ENCODE results near the gene DUS1L. TPM values are rescaled to one million over a fixed set of nuclear protein-coding genes. Genes with fewer than 3 reads are reported as not detected.

The DUS1L gene
- total RNA-seq, 1 donor from 2014 or later = 24.5 TPM

DNA sequence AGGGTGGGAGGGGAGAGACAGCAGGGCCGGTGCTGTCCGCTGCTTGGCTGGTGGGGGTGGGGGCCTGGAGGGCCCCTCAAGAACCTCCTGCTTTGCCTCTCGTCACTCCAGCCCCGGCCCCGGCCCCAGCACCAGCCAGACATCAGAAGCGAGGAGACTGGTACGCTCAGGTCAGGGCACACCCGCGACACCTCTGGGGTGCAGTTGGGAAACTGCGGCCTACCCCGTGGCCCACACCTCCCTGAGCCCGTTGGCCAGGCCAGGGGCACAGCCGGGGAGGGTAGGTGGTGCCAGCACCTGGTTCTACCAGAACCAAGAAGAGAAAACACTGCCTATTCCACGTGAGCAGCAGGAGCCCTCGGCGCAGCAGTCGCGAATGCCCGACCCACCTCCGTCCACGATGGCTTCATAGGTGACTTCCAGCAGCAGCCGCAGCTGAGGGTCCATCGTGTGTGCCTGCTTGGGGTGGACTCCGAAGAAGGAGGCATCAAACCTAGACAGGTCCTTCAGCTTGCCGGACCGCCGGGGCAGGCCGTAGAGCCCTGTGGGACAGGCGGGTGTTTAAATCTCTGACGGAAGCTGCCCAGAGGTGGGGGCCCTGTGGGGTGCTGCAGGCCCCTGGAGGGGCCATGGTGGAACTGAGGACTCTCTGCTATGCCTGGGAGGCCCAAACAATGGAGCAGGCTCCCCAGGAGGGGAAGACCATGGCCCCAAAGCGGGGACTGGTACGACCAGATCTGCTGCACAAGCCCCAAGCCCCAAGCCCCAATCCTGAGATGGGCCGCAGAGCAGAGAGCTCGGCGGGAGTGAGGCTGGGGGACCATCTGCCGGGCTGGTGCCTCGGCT, 29.6 kb upstream of the DUS1L start:
- Histone ChIP-seq H3K27me3 (ENCODE audit: control insufficient read depth in 3 of 3, insufficient read depth in 3 of 3, low read length in 3 of 3) (no peaks in the 10 kb centered on the region), H3K36me3 (ENCODE audit: control insufficient read depth in 3 of 3, insufficient read depth in 3 of 3, low read length in 3 of 3) (peaks cover 22 to 33% (median 33%) of the 10 kb centered on the region in 3 donors)

DNA sequence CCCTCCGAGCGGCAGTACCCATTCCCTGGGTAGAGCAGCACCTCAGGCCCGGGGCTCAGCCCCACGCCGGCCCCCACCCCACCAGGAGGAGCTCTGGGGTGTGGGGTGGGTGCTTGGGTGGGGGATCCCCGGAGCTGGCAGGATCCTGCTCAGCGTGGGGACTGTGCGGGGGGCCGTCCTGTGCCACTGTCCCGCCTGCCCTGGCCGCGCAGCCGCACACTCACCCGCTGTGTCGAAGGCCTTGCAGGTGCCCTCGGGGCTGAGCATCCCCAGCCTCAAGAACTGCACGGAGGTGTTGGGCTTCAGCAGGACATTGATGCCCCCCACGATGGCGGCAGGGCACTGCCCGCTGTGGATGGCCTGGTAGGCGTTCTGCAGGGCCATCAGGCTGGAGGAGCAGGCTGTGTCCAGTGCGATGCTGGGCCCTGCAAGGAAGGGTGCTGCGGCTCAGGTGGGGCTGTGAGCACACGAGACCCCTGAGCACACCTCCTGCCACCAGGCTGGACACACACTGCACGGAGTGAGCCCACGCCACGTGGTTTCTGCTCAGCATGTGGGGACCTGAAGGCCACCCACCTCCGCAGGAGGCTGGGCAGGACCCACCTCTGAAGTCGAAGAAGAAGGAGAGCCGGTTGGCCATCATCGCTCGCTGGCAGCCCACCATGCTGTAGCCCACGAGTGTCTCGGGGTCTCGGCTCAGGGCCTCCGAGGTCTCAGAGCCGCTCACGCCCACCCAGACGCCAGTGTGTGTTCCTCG, 27.6 kb upstream of the DUS1L start:
- Histone ChIP-seq H3K9me3 (ENCODE audit: control insufficient read depth in 3 of 3, low read length in 3 of 3) (no peaks in the 10 kb centered on the region), H3K27ac (ENCODE audit: low read depth, low read length) (no peak overlapping the region), H3K4me1 (ENCODE audit: control insufficient read depth in 3 of 3, insufficient read depth in 3 of 3, low read length in 3 of 3) (peaks cover 8 to 14% (median 13%) of the 10 kb centered on the region in 3 donors), H3K27me3 (ENCODE audit: control insufficient read depth in 3 of 3, insufficient read depth in 3 of 3, low read length in 3 of 3) (no peaks in the 10 kb centered on the region), H3K4me3 (ENCODE audit: low read length in 3 of 3) (no peak overlapping the region), H3K36me3 (ENCODE audit: control insufficient read depth in 3 of 3, insufficient read depth in 3 of 3, low read length in 3 of 3) (peaks cover 35 to 47% (median 47%) of the 10 kb centered on the region in 3 donors), H3K9ac (ENCODE audit: low read depth in 1 of 3, low read length in 3 of 3) (no peak overlapping the region)

More for the DNA sequence above, 29.6 kb upstream of the DUS1L start:
- Histone ChIP-seq H3K4me3 (ENCODE audit: low read length in 3 of 3) (no peak overlapping the region), H3K27ac (ENCODE audit: low read depth, low read length) (no peak overlapping the region), H3K9me3 (ENCODE audit: control insufficient read depth in 3 of 3, low read length in 3 of 3) (no peaks in the 10 kb centered on the region), H3K9ac (ENCODE audit: low read depth in 1 of 3, low read length in 3 of 3) (no peak overlapping the region), H3K4me1 (ENCODE audit: control insufficient read depth in 3 of 3, insufficient read depth in 3 of 3, low read length in 3 of 3) (peaks cover 16 to 24% (median 23%) of the 10 kb centered on the region in 3 donors)

GRCh38 chr17:82092628-82092994, 27.0 kb upstream of the DUS1L start:
- peaks cover 8 to 14% (median 13%) of the 10 kb centered on the region in 3 donors for H3K4me1 ChIP-seq (ENCODE audit: control insufficient read depth in 3 of 3, insufficient read depth in 3 of 3, low read length in 3 of 3)
- H3K27ac ChIP-seq (ENCODE audit: low read depth, low read length) = no peak overlapping the region
- H3K4me3 ChIP-seq (ENCODE audit: low read length in 3 of 3) = no peak overlapping the region
- no peaks in the 10 kb centered on the region for H3K9me3 ChIP-seq (ENCODE audit: control insufficient read depth in 3 of 3, low read length in 3 of 3)
- H3K36me3 ChIP-seq (ENCODE audit: control insufficient read depth in 3 of 3, insufficient read depth in 3 of 3, low read length in 3 of 3) = peaks cover 40 to 51% (median 50%) of the 10 kb centered on the region in 3 donors
- no peaks in the 10 kb centered on the region for H3K27me3 ChIP-seq (ENCODE audit: control insufficient read depth in 3 of 3, insufficient read depth in 3 of 3, low read length in 3 of 3)
- H3K9ac ChIP-seq (ENCODE audit: low read depth in 1 of 3, low read length in 3 of 3) = no peak overlapping the region

- Histone ChIP-seq H3K36me3 (ENCODE audit: control insufficient read depth in 3 of 3, insufficient read depth in 3 of 3, low read length in 3 of 3) (peaks cover 43 to 56% (median 54%) of the 10 kb centered on the region in 3 donors), H3K9ac (ENCODE audit: low read depth in 1 of 3, low read length in 3 of 3) (no peak overlapping the region), H3K27me3 (ENCODE audit: control insufficient read depth in 3 of 3, insufficient read depth in 3 of 3, low read length in 3 of 3) (no peaks in the 10 kb centered on the region), H3K4me1 (ENCODE audit: control insufficient read depth in 3 of 3, insufficient read depth in 3 of 3, low read length in 3 of 3) (peaks cover 7 to 12% (median 10%) of the 10 kb centered on the region in 3 donors), H3K27ac (ENCODE audit: low read depth, low read length) (no peak overlapping the region), H3K4me3 (ENCODE audit: low read length in 3 of 3) (no peak overlapping the region), H3K9me3 (ENCODE audit: control insufficient read depth in 3 of 3, low read length in 3 of 3) (no peaks in the 10 kb centered on the region)
These were observed 26.5 kb upstream of the DUS1L start for GRCh38 chr17:82092094-82092586.

GRCh38 chr17:82091264-82092066, 25.9 kb upstream of the DUS1L start:
- Histone ChIP-seq H3K27ac (ENCODE audit: low read depth, low read length) (no peak overlapping the region), H3K27me3 (ENCODE audit: control insufficient read depth in 3 of 3, insufficient read depth in 3 of 3, low read length in 3 of 3) (no peaks in the 10 kb centered on the region), H3K4me1 (ENCODE audit: control insufficient read depth in 3 of 3, insufficient read depth in 3 of 3, low read length in 3 of 3) (peaks cover under 1 to 5% (median 3%) of the 10 kb centered on the region in 3 donors), H3K4me3 (ENCODE audit: low read length in 3 of 3) (no peak overlapping the region), H3K9ac (ENCODE audit: low read depth in 1 of 3, low read length in 3 of 3) (no peak overlapping the region), H3K36me3 (ENCODE audit: control insufficient read depth in 3 of 3, insufficient read depth in 3 of 3, low read length in 3 of 3) (peaks cover 48 to 59% (median 57%) of the 10 kb centered on the region in 3 donors), H3K9me3 (ENCODE audit: control insufficient read depth in 3 of 3, low read length in 3 of 3) (no peaks in the 10 kb centered on the region)

GRCh38 chr17:82090549-82091263, 25.1 kb upstream of the DUS1L start:
- H3K4me1 ChIP-seq (ENCODE audit: control insufficient read depth in 3 of 3, insufficient read depth in 3 of 3, low read length in 3 of 3) = no peaks in the 10 kb centered on the region
- no peaks in the 10 kb centered on the region for H3K27me3 ChIP-seq (ENCODE audit: control insufficient read depth in 3 of 3, insufficient read depth in 3 of 3, low read length in 3 of 3)
- no peaks in the 10 kb centered on the region for H3K9me3 ChIP-seq (ENCODE audit: control insufficient read depth in 3 of 3, low read length in 3 of 3)

DNA sequence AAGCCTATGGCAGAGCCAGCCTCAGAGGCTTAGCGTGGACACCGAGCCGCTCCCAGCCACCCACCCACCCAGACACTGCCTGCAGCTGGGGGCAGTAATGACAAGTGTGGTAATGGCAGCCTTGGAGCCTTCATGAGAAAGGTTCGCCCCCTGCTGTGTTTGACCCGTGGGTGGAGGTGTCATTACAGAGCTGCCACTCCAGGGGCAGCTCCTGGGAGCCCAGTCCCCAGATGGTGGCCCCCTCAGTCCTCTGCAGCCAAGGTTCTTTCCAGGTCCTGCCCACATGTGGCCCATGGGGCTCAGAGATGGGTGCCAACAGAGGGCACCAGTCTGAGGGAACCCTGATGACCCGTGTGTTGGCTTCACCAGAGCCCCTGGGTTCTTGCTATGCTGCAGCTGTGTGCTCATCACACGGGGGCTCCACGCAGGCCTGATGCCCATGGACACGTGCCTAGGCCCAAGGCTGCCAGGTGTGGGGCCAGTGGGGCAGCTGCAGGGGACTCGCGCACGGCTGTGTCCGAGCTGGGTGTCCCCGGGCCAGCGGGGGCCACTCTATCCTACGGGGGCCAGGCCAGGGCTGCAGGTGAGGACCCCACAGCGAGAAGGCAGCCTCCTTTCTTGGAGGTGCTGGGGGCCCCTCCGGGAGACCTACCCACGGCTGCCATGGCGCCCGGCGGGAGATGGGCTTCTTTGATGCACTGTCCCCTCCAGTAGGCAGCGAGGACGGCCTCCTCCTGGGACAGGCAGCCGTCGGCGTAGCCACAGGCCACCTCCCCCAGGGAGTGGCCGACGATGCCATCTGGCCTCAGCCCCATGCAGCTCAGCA, 24.3 kb upstream of the DUS1L start:
- Histone ChIP-seq H3K4me1 (ENCODE audit: control insufficient read depth in 3 of 3, insufficient read depth in 3 of 3, low read length in 3 of 3) (no peaks in the 10 kb centered on the region), H3K36me3 (ENCODE audit: control insufficient read depth in 3 of 3, insufficient read depth in 3 of 3, low read length in 3 of 3) (peaks cover 57 to 63% (median 60%) of the 10 kb centered on the region in 3 donors)

More at GRCh38 chr17:82090549-82091263, 25.1 kb upstream of the DUS1L start:
- Histone ChIP-seq H3K9ac (ENCODE audit: low read depth in 1 of 3, low read length in 3 of 3) (no peak overlapping the region), H3K4me3 (ENCODE audit: low read length in 3 of 3) (no peak overlapping the region), H3K36me3 (ENCODE audit: control insufficient read depth in 3 of 3, insufficient read depth in 3 of 3, low read length in 3 of 3) (peaks cover 56 to 66% (median 64%) of the 10 kb centered on the region in 3 donors), H3K27ac (ENCODE audit: low read depth, low read length) (no peak overlapping the region)

DNA sequence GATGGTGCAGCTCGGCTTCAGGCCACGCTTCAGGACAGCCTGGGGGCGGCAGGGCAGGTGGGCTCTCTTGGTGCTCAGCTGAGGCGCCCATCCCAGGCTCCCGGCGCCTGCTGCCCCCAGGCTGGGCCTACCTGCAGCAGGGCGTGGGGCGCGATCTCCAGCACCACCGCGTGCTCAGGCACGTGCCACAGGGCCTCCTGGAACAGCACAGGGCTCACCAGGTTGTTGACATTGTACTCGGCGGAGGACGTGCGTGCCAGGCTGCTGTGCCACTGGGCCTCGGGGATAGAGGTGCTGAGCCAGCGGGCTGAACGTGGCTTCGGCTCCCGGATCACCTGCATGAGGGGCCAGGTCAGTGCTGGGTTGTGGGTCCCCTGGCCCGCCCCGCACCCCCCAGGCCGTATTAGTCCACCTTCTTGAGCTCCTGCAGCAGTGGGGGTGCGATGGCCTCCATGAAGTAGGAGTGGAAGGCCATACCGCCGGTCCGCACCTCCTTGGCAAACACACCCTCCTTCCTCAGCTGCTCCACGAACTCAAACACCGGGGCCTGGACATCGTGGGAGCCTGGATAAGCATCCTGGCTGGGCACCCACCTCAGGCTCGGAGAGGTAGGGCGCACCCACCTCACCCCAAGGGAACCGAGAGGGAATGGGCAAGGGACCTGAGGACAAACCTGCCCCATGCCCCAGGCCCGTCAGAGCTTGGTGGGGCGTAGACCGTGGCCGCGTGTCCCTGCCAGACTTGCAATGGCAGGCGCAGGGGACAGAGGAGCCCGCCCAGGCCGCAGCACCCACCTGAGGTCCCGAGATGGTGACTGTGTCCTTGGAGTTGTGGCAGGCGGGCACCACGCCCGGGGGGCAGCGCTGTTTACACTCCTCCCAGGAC, 23.5 kb upstream of the DUS1L start:
- Histone ChIP-seq H3K36me3 (ENCODE audit: control insufficient read depth in 3 of 3, insufficient read depth in 3 of 3, low read length in 3 of 3) (peaks cover 62 to 64% (median 63%) of the 10 kb centered on the region in 3 donors), H3K9ac (ENCODE audit: low read depth in 1 of 3, low read length in 3 of 3) (no peak overlapping the region)

More for the DNA sequence above, 24.3 kb upstream of the DUS1L start:
- H3K27ac ChIP-seq (ENCODE audit: low read depth, low read length) = no peak overlapping the region
- no peak overlapping the region for H3K9ac ChIP-seq (ENCODE audit: low read depth in 1 of 3, low read length in 3 of 3)
- no peaks in the 10 kb centered on the region for H3K27me3 ChIP-seq (ENCODE audit: control insufficient read depth in 3 of 3, insufficient read depth in 3 of 3, low read length in 3 of 3)
- H3K4me3 ChIP-seq (ENCODE audit: low read length in 3 of 3) = no peak overlapping the region
- H3K9me3 ChIP-seq (ENCODE audit: control insufficient read depth in 3 of 3, low read length in 3 of 3) = no peaks in the 10 kb centered on the region

More for the DNA sequence above, 23.5 kb upstream of the DUS1L start:
- no peaks in the 10 kb centered on the region for H3K9me3 ChIP-seq (ENCODE audit: control insufficient read depth in 3 of 3, low read length in 3 of 3)
- no peak overlapping the region for H3K27ac ChIP-seq (ENCODE audit: low read depth, low read length)
- no peak overlapping the region for H3K4me3 ChIP-seq (ENCODE audit: low read length in 3 of 3)
- no peaks in the 10 kb centered on the region for H3K27me3 ChIP-seq (ENCODE audit: control insufficient read depth in 3 of 3, insufficient read depth in 3 of 3, low read length in 3 of 3)
- no peaks in the 10 kb centered on the region for H3K4me1 ChIP-seq (ENCODE audit: control insufficient read depth in 3 of 3, insufficient read depth in 3 of 3, low read length in 3 of 3)
